Adrenal gland (tissue), 5 donors: ENCODE data around the gene LMLN.
A peak's percentile ranks its signal among the peaks of the same experiment; 100 is the strongest.

Experiments used
- CTCF ChIP-seq, 6 experiments: fragments of 450-650 bp in 4 of 6; fragments of 200-600 bp in 2 of 6; sonication (generic) in 1 of 6; IDR thresholded peaks; 1 replicate in 5 of 6; 2 replicates in 1 of 6; pipeline versions ENCODE4 v1.5.1 to v1.8.0; 2016 to 2021; ENCODE audit warnings: antibody characterized with exemption in 6 of 6, mild to moderate bottlenecking in 2 of 6, moderate library complexity in 1 of 6
- POLR2A ChIP-seq, 2 donors: fragments of 450-650 bp; IDR thresholded peaks; one replicate each; pipeline ENCODE4 v1.6.1; 2017; ENCODE audit warnings: antibody characterized with exemption in 2 of 2, mild to moderate bottlenecking in 2 of 2, moderate library complexity in 1 of 2
- donor health status: DM: no; HTN: no; CAD: no.

DNA sequence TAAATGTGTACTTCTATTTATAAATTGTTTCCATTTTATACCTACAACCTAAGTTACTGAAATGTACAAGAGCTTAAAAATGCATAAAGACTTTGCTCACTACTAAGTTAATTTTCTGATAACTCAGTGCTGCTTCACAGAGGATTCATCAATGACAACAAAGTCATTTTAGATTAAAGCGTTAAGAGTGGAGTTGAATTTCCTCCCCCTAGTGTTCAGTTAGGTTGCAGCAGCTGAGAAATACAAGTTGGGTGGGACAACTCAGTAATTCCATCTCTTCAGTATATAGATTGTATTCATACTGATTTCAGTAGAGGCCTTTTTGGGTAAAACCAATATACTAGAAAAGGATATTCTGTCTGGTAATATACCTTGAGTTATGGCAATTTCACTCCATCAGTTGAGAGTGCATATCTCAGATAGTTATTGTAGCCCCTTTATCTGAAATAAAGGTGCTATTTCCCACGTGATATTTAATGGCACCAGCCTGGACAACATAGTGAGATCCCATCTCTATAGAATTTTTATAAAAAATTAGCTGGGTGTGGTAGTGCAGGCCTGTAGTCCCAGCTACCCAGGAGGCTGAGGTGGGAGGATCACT lies 17.0 kb upstream of the LMLN start:
- peak; percentile 59 to 73 (median 68) for TF ChIP-seq CTCF (IDR thresholded peaks at IDR 0.05)
- no peak for TF ChIP-seq POLR2A (IDR thresholded peaks at IDR 0.05)
